ENCODE results near the gene TCEAL9.

The TCEAL9 gene

GRCh38 chrX:103396186-103396585 lies 39.9 kb downstream of the TCEAL9 start:
- no peak overlapping the region for H3K27ac ChIP-seq
- TF ChIP-seq CTCF (conservative IDR thresholded peaks at IDR 0.05) = no peak

GRCh38 chrX:103396660-103397059 lies 40.4 kb downstream of the TCEAL9 start:
- no peak for TF ChIP-seq CTCF (conservative IDR thresholded peaks at IDR 0.05)
- H3K27ac ChIP-seq = no peak overlapping the region

- H3K27ac ChIP-seq = no peak overlapping the region
- no peak for TF ChIP-seq CTCF (conservative IDR thresholded peaks at IDR 0.05)
Measured at GRCh38 chrX:103397707-103398106, 41.4 kb downstream of the TCEAL9 start.

- no peak for TF ChIP-seq CTCF (conservative IDR thresholded peaks at IDR 0.05)
Measured at GRCh38 chrX:103398421-103398864, 42.1 kb downstream of the TCEAL9 start.

GRCh38 chrX:103399744-103400143 lies 43.4 kb downstream of the TCEAL9 start:
- H3K27ac ChIP-seq = no peak overlapping the region
- TF ChIP-seq CTCF (conservative IDR thresholded peaks at IDR 0.05) = no peak

More at GRCh38 chrX:103398421-103398864, 42.1 kb downstream of the TCEAL9 start:
- H3K27ac ChIP-seq = no peak overlapping the region

GRCh38 chrX:103400931-103401330 lies 44.6 kb downstream of the TCEAL9 start:
- no peak overlapping the region for H3K27ac ChIP-seq
- TF ChIP-seq CTCF (conservative IDR thresholded peaks at IDR 0.05) = no peak

GRCh38 chrX:103404231-103405008 lies 48.1 kb downstream of the TCEAL9 start:
- no peak overlapping the region for H3K27ac ChIP-seq
- no peak for TF ChIP-seq CTCF (conservative IDR thresholded peaks at IDR 0.05)
